GM23248 (cell line): Measurements from ENCODE around the gene PPP2R2B.

Experiments
- EZH2 ChIP-seq: fragments of 200-600 bp; sonication (generic); IDR thresholded peaks from 2 replicates; pipeline ENCODE4 v1.6.1; 2018; ENCODE audit warnings: antibody characterized with exemption, mild to moderate bottlenecking; ENCODE audit not compliant: insufficient read depth, poor library complexity, severe bottlenecking
- EZH2phosphoT487 ChIP-seq: fragments of 200-600 bp; sonication (generic); IDR thresholded peaks from 2 replicates; pipeline ENCODE4 v1.6.1; 2018; ENCODE audit warnings: antibody characterized with exemption, moderate library complexity, mild to moderate bottlenecking, low read depth; ENCODE audit not compliant: insufficient read depth

GRCh38 chr5:146681585-146682105 is 196.9 kb downstream of the PPP2R2B start:
- TF ChIP-seq EZH2 (no peak), EZH2phosphoT487 (no peak)
